Nephron progenitor cell (in vitro differentiated cells): Measurements from ENCODE around the gene TBC1D1.

Experiments used
- DNase-seq: peaks from one replicate; pipeline ENCODE4 v3.0.0; 2021
- H3K27ac Mint-ChIP-seq: 2 replicates; pipeline ENCODE4 v1.8.0; 2021; ENCODE audit warnings: mild to moderate bottlenecking, moderate library complexity, mixed read lengths
- H3K27me3 Mint-ChIP-seq: 2 replicates; pipeline ENCODE4 v1.8.0; 2021; ENCODE audit warnings: mild to moderate bottlenecking, low read depth, mixed read lengths; ENCODE audit not compliant: poor library complexity
- H3K36me3 Mint-ChIP-seq: 2 replicates; pipeline ENCODE4 v1.8.0; 2021; ENCODE audit warnings: low read depth, mixed read lengths
- H3K4me1 Mint-ChIP-seq: 2 replicates; pipeline ENCODE4 v1.8.0; 2021; ENCODE audit warnings: mixed read lengths
- H3K4me3 Mint-ChIP-seq: 2 replicates; pipeline ENCODE4 v1.8.0; 2021; ENCODE audit warnings: mild to moderate bottlenecking, moderate library complexity, mixed read lengths
- H3K9me3 Mint-ChIP-seq: 2 replicates; pipeline ENCODE4 v1.8.0; 2021; ENCODE audit warnings: mild to moderate bottlenecking, moderate library complexity, mixed read lengths
- CTCF ChIP-seq: fragments of 200-600 bp; sonication (generic); IDR thresholded peaks from 2 replicates; pipeline ENCODE4 v1.5.0; 2021; ENCODE audit warnings: antibody characterized with exemption

TBC1D1 gene

GRCh38 chr4:37976507-37976906 is 85.6 kb downstream of the TBC1D1 start:
- Mint-ChIP-seq H3K36me3 (no peaks in the 10 kb centered on the region), H3K9me3 (peaks cover 8% of the 10 kb centered on the region), H3K27me3 (peaks cover 5% of the 10 kb centered on the region), H3K27ac (no peak overlapping the region), H3K4me3 (peak overlapping the region; percentile 75), H3K4me1 (peaks cover 23% of the 10 kb centered on the region)
- TF ChIP-seq CTCF: no peak
- no peak for DNase-seq

GRCh38 chr4:37976991-37977470 is 86.1 kb downstream of the TBC1D1 start:
- peaks cover 3% of the 10 kb centered on the region for H3K27me3 Mint-ChIP-seq
- H3K9me3 Mint-ChIP-seq: peaks cover 5% of the 10 kb centered on the region
- H3K4me1 Mint-ChIP-seq: peaks cover 28% of the 10 kb centered on the region
- DNase-seq: peak; percentile 89
- no peaks in the 10 kb centered on the region for H3K36me3 Mint-ChIP-seq
- no peak overlapping the region for H3K27ac Mint-ChIP-seq
- TF ChIP-seq CTCF: no peak
- H3K4me3 Mint-ChIP-seq: peak overlapping the region; percentile 75

- H3K4me3 Mint-ChIP-seq: peak overlapping the region; percentile 83
- peaks cover 34% of the 10 kb centered on the region for H3K4me1 Mint-ChIP-seq
- no peaks in the 10 kb centered on the region for H3K36me3 Mint-ChIP-seq
- peaks cover 4% of the 10 kb centered on the region for H3K9me3 Mint-ChIP-seq
- TF ChIP-seq CTCF: peak; percentile 39
- H3K27ac Mint-ChIP-seq: no peak overlapping the region
- H3K27me3 Mint-ChIP-seq: peaks cover 2% of the 10 kb centered on the region
- DNase-seq: peak; percentile 49
These were observed 86.8 kb downstream of the TBC1D1 start for GRCh38 chr4:37977471-37978247.

GRCh38 chr4:37978248-37978924 is 87.5 kb downstream of the TBC1D1 start:
- H3K9me3 Mint-ChIP-seq: peaks cover 4% of the 10 kb centered on the region
- H3K27ac Mint-ChIP-seq: no peak overlapping the region
- no peak for TF ChIP-seq CTCF
- peak overlapping the region; percentile 83 for H3K4me3 Mint-ChIP-seq
- H3K27me3 Mint-ChIP-seq: no peaks in the 10 kb centered on the region
- peak; percentile 17 for DNase-seq
- H3K4me1 Mint-ChIP-seq: peaks cover 35% of the 10 kb centered on the region
- H3K36me3 Mint-ChIP-seq: no peaks in the 10 kb centered on the region

GRCh38 chr4:37980246-37980645 is 89.4 kb downstream of the TBC1D1 start:
- Mint-ChIP-seq H3K36me3 (no peaks in the 10 kb centered on the region), H3K4me3 (no peak overlapping the region), H3K27me3 (no peaks in the 10 kb centered on the region), H3K27ac (no peak overlapping the region), H3K9me3 (no peaks in the 10 kb centered on the region), H3K4me1 (peaks cover 35% of the 10 kb centered on the region)
- no peak for TF ChIP-seq CTCF
- DNase-seq: no peak
